Ascending aorta (tissue), 2 donors: Measurements from ENCODE around the gene APOB. TPM values are rescaled to one million over a fixed set of nuclear protein-coding genes. Genes with fewer than 3 reads are reported as not detected.

Experiments used
- DNase-seq, 2 donors: peaks; one replicate each; pipeline ENCODE4 v3.0.0-alpha.2; 2019; ENCODE audit warnings: low spot score in 2 of 2
- H3K27ac ChIP-seq, 2 donors: fragments of 200-600 bp; sonication (generic); one replicate each; pipeline ENCODE4 v1.5.1; 2016 to 2017; ENCODE audit warnings: mild to moderate bottlenecking in 1 of 2
- H3K27me3 ChIP-seq: fragments of 200-600 bp; sonication (generic); one replicate; pipeline ENCODE4 v1.5.1; 2017
- H3K36me3 ChIP-seq, 2 donors: fragments of 200-600 bp; sonication (generic); one replicate each; pipeline ENCODE4 v1.5.1; 2016
- H3K4me1 ChIP-seq, 2 donors: fragments of 200-600 bp; sonication (generic); one replicate each; pipeline ENCODE4 v1.5.1; 2016 to 2017; ENCODE audit warnings: mild to moderate bottlenecking in 1 of 2
- H3K4me3 ChIP-seq, 2 donors: fragments of 200-600 bp; sonication (generic); one replicate each; pipeline ENCODE4 v1.5.1; 2016 to 2017; ENCODE audit warnings: mild to moderate bottlenecking in 1 of 2
- H3K9me3 ChIP-seq, 2 donors: fragments of 200-600 bp; sonication (generic); one replicate each; pipeline ENCODE4 v1.5.1; 2016
- intact Hi-C: fragments of 100-400 bp; cut with DNase I; formaldehyde crosslinking; loops from one replicate; pipeline ENCODE4 v1.15.1; 2023
- total RNA-seq: library from RNA; depleted of rRNA; stranded (reverse); fragments of >200 nt; gene quantifications from one replicate; pipeline ENCODE4 v1.1.0, GENCODE V29; 2016
- TF ChIP-seq, protein P1 (sequence below), 3 experiments: fragments of 200-600 bp in 2 of 3; fragments of 450-650 bp in 1 of 3; sonication (generic) in 2 of 3; IDR thresholded peaks; one replicate each; pipeline ENCODE4 v1.5.1; 2016 to 2019; ENCODE audit warnings: antibody characterized with exemption in 3 of 3, mild to moderate bottlenecking in 1 of 3, moderate library complexity in 1 of 3

The APOB gene
- total RNA-seq, 1 donor from 2014 or later: 8.5 TPM

DNA sequence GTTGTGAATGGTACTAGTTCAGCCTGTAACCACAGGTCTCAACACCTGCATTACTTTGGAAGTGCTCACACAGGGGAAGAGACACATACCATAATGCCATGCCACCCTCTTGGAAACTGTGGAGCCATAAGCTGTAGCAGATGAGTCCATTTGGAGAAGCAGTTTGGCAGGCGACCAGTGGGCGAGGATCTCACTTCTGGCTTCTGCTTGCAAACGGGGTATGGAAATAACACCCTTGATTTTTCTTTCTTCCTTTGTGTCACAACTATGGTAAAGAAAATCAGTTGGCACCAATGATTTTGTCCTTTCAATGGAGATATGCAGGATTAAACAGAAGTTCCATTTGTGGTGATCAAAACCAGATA, 28.6 kb downstream of the APOB start:
- Histone ChIP-seq H3K27me3 (no peaks in the 10 kb centered on the region), H3K9me3 (peaks cover 0 to 10% of the 10 kb centered on the region in 2 donors), H3K4me1 (no peaks in the 10 kb centered on the region), H3K27ac (no peak overlapping the region), H3K4me3 (no peak overlapping the region), H3K36me3 (peaks cover 21 to 25% of the 10 kb centered on the region in 2 donors)
- intact Hi-C loops: no loop called here
- no peak for DNase-seq
- TF ChIP-seq, protein P1, sequence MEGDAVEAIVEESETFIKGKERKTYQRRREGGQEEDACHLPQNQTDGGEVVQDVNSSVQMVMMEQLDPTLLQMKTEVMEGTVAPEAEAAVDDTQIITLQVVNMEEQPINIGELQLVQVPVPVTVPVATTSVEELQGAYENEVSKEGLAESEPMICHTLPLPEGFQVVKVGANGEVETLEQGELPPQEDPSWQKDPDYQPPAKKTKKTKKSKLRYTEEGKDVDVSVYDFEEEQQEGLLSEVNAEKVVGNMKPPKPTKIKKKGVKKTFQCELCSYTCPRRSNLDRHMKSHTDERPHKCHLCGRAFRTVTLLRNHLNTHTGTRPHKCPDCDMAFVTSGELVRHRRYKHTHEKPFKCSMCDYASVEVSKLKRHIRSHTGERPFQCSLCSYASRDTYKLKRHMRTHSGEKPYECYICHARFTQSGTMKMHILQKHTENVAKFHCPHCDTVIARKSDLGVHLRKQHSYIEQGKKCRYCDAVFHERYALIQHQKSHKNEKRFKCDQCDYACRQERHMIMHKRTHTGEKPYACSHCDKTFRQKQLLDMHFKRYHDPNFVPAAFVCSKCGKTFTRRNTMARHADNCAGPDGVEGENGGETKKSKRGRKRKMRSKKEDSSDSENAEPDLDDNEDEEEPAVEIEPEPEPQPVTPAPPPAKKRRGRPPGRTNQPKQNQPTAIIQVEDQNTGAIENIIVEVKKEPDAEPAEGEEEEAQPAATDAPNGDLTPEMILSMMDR (IDR thresholded peaks at IDR 0.05): no peak

DNA sequence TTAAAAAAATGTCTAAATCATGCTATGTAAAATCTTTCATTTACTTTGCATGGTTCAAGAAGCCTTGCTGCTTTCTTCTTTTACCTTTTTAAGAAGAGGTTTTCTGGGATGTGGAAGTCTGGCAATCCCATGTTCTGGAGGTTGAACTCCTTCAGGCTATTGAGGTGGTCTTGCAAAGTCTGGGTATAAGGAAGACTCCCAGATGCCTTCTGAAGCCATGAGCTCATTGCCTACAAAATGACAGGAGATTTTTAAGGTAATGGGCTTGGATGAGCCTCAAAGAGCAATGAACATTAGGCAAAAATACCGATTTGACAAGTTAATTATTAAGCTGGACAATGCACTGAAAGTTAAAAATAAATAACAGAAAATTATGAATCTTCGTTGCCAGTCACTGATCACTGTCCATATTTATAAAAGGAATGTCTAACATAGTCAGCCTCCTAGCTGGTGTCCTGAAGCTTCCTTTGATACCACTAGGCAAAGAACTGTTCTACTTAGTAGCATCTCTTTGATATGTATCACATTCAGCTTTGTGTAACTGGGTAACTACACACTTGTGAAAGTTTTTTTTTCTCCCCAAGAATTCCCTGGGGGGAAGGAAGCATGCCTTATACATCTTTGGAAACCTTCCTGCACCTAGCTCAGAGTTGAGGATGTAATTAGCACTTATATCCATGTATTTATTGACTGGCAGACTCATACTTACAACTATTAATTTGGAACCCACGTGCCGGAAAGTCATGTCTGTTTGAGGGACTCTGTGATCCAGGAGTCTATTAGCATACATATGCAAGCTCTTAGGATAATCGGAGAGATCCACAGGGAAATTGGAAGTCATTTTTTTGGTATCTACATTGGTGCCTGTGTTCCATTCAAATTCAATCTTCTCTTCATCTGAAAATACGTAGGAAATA, 29.3 kb downstream of the APOB start:
- H3K4me3 ChIP-seq: no peak overlapping the region
- no peak for DNase-seq
- H3K27ac ChIP-seq: no peak overlapping the region
- intact Hi-C loops: no loop called here
- H3K27me3 ChIP-seq: no peaks in the 10 kb centered on the region
- H3K4me1 ChIP-seq: no peaks in the 10 kb centered on the region
- TF ChIP-seq, protein P1 (IDR thresholded peaks at IDR 0.05): no peak
- H3K36me3 ChIP-seq: peaks cover 21 to 25% of the 10 kb centered on the region in 2 donors
- peaks cover 0 to 10% of the 10 kb centered on the region in 2 donors for H3K9me3 ChIP-seq

DNA sequence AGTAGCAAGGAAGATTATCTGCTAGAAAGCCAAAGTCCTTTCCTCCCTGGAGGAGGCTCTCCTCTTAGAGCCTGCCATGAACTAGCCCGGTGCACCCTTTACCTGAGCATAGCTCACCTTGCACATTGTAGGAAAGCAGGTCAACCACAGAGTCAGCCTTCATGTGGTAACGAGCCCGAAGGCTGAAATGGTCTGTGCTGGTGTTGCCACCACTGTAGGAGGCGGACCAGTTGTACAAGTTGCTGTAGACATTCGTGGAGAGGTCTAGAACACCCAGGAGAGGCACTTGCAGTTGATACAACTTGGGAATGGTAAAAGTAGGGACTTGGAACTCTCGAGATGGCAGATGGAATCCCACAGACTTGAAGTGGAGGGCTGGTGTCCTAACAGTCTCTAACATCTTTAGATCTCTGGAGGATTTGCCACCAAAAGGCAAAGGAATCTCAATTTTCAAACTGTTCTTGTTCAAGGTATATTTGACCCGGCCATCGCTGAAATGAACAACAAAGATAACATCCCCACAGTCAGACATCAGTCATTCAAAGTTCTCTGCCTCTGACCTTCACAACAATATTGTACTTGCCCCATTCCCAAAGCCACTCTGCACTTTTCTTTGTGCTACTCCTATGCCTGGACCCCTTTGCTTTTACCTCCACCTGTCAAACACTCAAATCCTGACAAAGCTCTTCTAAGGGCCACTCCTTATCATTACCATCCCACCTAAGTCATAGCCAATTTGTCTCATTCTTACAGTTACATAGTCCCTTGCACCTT, 30.6 kb downstream of the APOB start:
- Histone ChIP-seq H3K36me3 (peaks cover 21 to 25% of the 10 kb centered on the region in 2 donors), H3K27ac (no peak overlapping the region), H3K4me3 (no peak overlapping the region), H3K27me3 (no peaks in the 10 kb centered on the region), H3K9me3 (peaks cover 0 to 13% of the 10 kb centered on the region in 2 donors), H3K4me1 (no peaks in the 10 kb centered on the region)
- no peak for DNase-seq
- TF ChIP-seq, protein P1 (IDR thresholded peaks at IDR 0.05): no peak
- intact Hi-C loops: no loop called here

DNA sequence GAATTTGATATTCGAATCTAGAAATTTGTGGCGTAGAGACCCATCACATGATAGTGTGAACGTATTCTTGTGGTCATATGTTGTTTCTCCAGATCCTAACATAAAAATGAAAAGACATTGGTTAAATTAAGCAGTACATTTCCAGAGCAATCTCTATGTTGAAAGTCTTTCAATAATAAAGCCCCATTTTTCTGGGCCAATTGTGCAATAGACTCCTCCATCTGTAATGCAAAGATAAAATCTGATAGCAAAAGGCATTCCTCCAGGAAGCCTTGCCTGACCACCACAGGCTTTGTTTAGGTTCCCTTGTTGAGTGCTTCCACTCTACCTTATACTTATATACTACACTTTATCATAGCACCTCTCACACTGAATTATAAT, 31.3 kb downstream of the APOB start:
- intact Hi-C loops: no loop called here
- no peaks in the 10 kb centered on the region for H3K4me1 ChIP-seq
- H3K4me3 ChIP-seq: no peak overlapping the region
- peaks cover 21 to 25% of the 10 kb centered on the region in 2 donors for H3K36me3 ChIP-seq
- DNase-seq: no peak
- TF ChIP-seq, protein P1 (IDR thresholded peaks at IDR 0.05): no peak
- H3K27ac ChIP-seq: no peak overlapping the region
- H3K9me3 ChIP-seq: peaks cover 0 to 16% of the 10 kb centered on the region in 2 donors
- no peaks in the 10 kb centered on the region for H3K27me3 ChIP-seq

DNA sequence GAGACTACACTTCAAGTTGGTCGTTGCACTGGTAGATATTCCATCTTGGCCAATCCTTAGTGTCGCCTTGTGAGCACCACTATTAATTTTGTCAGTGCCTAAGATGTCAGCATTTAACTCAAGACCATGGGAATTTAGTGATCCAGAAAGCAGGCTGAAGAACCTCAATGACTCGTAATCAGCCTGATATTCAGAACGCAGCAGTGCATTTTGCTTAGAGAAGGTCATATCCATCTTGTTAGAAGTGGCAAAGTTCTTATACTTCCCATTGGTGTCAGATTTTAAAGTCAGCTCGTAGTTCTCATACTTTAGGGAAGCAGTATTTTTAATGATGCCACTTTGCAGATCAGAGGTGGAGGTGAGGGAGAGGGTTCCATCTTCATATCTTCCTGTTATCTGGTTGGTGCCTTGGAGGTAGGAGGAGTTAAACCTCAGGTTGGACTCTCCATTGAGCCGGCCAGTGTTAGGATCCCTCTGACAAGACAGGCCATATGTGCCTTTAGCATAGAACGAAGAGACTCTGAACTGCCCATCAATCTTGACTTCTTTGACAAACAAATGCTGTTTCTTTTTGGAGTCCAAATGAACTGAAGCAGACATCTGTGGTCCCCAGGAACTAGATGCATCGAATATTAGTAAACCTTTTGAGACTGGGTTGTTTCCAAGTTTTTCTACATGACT, 31.9 kb downstream of the APOB start:
- no peaks in the 10 kb centered on the region for H3K4me1 ChIP-seq
- intact Hi-C loops: no loop called here
- peaks cover 0 to 16% of the 10 kb centered on the region in 2 donors for H3K9me3 ChIP-seq
- TF ChIP-seq, protein P1 (IDR thresholded peaks at IDR 0.05): no peak
- no peak overlapping the region for H3K4me3 ChIP-seq
- H3K27me3 ChIP-seq: no peaks in the 10 kb centered on the region
- H3K27ac ChIP-seq: no peak overlapping the region
- H3K36me3 ChIP-seq: peaks cover 21 to 25% of the 10 kb centered on the region in 2 donors
- DNase-seq: no peak
